Measurements from ENCODE around the gene CLDN7.

Gene CLDN7

DNA sequence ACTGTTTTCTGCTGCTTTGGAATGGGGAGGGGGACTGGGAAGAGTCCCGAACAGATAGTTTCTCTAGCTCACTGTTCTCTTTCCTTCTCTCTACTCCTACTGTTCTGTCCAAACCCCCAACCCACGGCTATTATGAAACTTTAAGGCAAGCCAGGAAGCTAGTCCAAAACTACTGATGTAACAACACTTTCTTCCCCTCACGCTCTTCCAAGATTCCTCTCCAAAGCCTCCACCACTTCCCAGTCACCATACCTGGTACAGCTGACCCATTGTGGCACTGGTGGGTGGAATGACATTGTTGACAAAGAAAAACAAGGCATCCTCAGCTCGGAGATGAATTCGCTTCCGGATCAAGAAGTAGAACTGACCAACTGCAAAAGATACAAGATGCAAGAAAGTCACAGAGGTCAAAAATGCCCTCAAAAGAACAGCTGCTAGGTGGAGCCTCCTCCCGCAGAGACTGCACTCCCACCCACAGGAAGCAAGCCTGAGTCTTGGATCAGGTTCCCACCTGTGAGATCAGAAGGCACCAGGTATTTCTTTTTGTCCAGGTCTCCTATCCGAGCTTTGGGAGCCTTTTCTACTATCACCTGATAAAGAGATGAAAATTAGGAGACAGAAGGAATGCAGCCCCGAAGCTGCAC is 21.1 kb downstream of the CLDN7 start:
- no peak overlapping the region for H3K18ac ChIP-seq (ENCODE audit: low read length)
- H4K91ac ChIP-seq (ENCODE audit: low read depth, low read length, poor library complexity) = no peak overlapping the region
- no peak overlapping the region for H3K27ac ChIP-seq (replicated peaks; ENCODE audit: low read length)
- H3K9ac ChIP-seq (ENCODE audit: low read depth, low read length, poor library complexity) = no peak overlapping the region
- no peak overlapping the region for H2BK120ac ChIP-seq (ENCODE audit: low read depth, low read length)
- no peak overlapping the region for H4K8ac ChIP-seq (ENCODE audit: low read depth, low read length)
- no peaks in the 10 kb centered on the region for H3K9me3 ChIP-seq (replicated peaks in 1 of 2; ENCODE audit: control insufficient read depth in 2 of 2, insufficient read depth in 1 of 2, low read depth in 1 of 2, low read length in 2 of 2)
- H3K27me3 ChIP-seq (ENCODE audit: control insufficient read depth in 3 of 3, insufficient read depth in 3 of 3, low read depth in 1 of 3, low read length in 3 of 3) = no peaks in the 10 kb centered on the region
- no peak overlapping the region for H2AK5ac ChIP-seq (ENCODE audit: low read depth, low read length)
- peaks cover 7 to 24% of the 10 kb centered on the region in 2 donors for H3K4me1 ChIP-seq (ENCODE audit: control insufficient read depth in 2 of 2, insufficient read depth in 1 of 2, low read depth in 1 of 2, low read length in 2 of 2)
- H3K4me2 ChIP-seq (ENCODE audit: insufficient read depth, low read length, poor library complexity, severe bottlenecking) = peak overlapping the region; percentile 77
- no peak overlapping the region for H2AFZ ChIP-seq (ENCODE audit: low read length)
- no peak overlapping the region for H3K14ac ChIP-seq (ENCODE audit: low read length)
- peaks cover 9% of the 10 kb centered on the region for H3K79me1 ChIP-seq (ENCODE audit: low read depth, low read length)
- H3K4me3 ChIP-seq (ENCODE audit: low read length in 2 of 2) = peak overlapping the region; percentile 90 to 94
- H2BK5ac ChIP-seq (ENCODE audit: low read length) = no peak overlapping the region
- H2BK12ac ChIP-seq (ENCODE audit: low read length) = no peak overlapping the region
- no CpG with 5 or more reads among the region's 9 CpGs for WGBS, 2 donors (ENCODE audit: extremely low coverage in 2 of 2, insufficient read length in 2 of 2, insufficient replicate concordance in 1 of 2)
- peaks cover 35 to 58% of the 10 kb centered on the region in 2 donors for H3K36me3 ChIP-seq (replicated peaks in 1 of 2; ENCODE audit: control insufficient read depth in 2 of 2, insufficient read depth in 2 of 2, low read length in 2 of 2)
- H2BK15ac ChIP-seq (ENCODE audit: low read length) = no peak overlapping the region
- no peak for DNase-seq (ENCODE audit: low spot score)
- H3K4ac ChIP-seq (ENCODE audit: low read length) = no peak overlapping the region
- H3K23ac ChIP-seq (ENCODE audit: low read depth, low read length, poor library complexity) = no peak overlapping the region

DNA sequence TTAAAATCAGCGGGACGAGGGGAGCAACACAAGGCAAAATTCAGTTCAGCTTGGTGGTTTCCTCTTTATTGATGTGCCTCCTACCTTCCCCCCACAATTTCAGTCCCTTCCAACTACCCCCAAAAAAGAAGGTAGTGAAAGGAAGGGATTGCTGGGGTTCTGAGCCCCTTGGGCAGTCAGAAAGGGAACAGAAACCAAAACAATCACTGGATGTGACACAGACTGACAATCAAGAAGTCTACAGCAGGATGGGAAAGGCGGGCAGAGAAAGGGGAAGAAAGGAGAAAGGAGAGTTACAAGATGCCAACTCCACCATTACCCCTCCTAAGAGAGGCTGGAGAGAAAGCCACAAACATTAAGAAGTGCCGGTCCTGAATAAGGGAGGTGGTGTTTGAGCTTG is 21.9 kb downstream of the CLDN7 start:
- Histone ChIP-seq H3K14ac (ENCODE audit: low read length) (no peak overlapping the region), H3K4me2 (ENCODE audit: insufficient read depth, low read length, poor library complexity, severe bottlenecking) (no peak overlapping the region), H2AFZ (ENCODE audit: low read length) (no peak overlapping the region), H3K36me3 (replicated peaks in 1 of 2; ENCODE audit: control insufficient read depth in 2 of 2, insufficient read depth in 2 of 2, low read length in 2 of 2) (peaks cover 37 to 59% of the 10 kb centered on the region in 2 donors), H3K9ac (ENCODE audit: low read depth, low read length, poor library complexity) (no peak overlapping the region), H3K18ac (ENCODE audit: low read length) (no peak overlapping the region), H3K27me3 (ENCODE audit: control insufficient read depth in 3 of 3, insufficient read depth in 3 of 3, low read depth in 1 of 3, low read length in 3 of 3) (no peaks in the 10 kb centered on the region), H3K23ac (ENCODE audit: low read depth, low read length, poor library complexity) (no peak overlapping the region), H3K4me1 (ENCODE audit: control insufficient read depth in 2 of 2, insufficient read depth in 1 of 2, low read depth in 1 of 2, low read length in 2 of 2) (peaks cover 7 to 24% of the 10 kb centered on the region in 2 donors), H3K4me3 (ENCODE audit: low read length in 2 of 2) (peak overlapping the region in 1 of 2 donors; percentile 94), H2AK5ac (ENCODE audit: low read depth, low read length) (no peak overlapping the region), H3K79me1 (ENCODE audit: low read depth, low read length) (peaks cover 14% of the 10 kb centered on the region), H2BK12ac (ENCODE audit: low read length) (no peak overlapping the region), H3K4ac (ENCODE audit: low read length) (no peak overlapping the region), H4K91ac (ENCODE audit: low read depth, low read length, poor library complexity) (no peak overlapping the region), H4K8ac (ENCODE audit: low read depth, low read length) (no peak overlapping the region), H3K27ac (replicated peaks; ENCODE audit: low read length) (no peak overlapping the region), H2BK5ac (ENCODE audit: low read length) (no peak overlapping the region), H2BK15ac (ENCODE audit: low read length) (no peak overlapping the region), H2BK120ac (ENCODE audit: low read depth, low read length) (no peak overlapping the region), H3K9me3 (replicated peaks in 1 of 2; ENCODE audit: control insufficient read depth in 2 of 2, insufficient read depth in 1 of 2, low read depth in 1 of 2, low read length in 2 of 2) (no peaks in the 10 kb centered on the region)
- no peak for DNase-seq (ENCODE audit: low spot score)
- no CpG with 5 or more reads among the region's 4 CpGs for WGBS, 2 donors (ENCODE audit: extremely low coverage in 2 of 2, insufficient read length in 2 of 2, insufficient replicate concordance in 1 of 2)

DNA sequence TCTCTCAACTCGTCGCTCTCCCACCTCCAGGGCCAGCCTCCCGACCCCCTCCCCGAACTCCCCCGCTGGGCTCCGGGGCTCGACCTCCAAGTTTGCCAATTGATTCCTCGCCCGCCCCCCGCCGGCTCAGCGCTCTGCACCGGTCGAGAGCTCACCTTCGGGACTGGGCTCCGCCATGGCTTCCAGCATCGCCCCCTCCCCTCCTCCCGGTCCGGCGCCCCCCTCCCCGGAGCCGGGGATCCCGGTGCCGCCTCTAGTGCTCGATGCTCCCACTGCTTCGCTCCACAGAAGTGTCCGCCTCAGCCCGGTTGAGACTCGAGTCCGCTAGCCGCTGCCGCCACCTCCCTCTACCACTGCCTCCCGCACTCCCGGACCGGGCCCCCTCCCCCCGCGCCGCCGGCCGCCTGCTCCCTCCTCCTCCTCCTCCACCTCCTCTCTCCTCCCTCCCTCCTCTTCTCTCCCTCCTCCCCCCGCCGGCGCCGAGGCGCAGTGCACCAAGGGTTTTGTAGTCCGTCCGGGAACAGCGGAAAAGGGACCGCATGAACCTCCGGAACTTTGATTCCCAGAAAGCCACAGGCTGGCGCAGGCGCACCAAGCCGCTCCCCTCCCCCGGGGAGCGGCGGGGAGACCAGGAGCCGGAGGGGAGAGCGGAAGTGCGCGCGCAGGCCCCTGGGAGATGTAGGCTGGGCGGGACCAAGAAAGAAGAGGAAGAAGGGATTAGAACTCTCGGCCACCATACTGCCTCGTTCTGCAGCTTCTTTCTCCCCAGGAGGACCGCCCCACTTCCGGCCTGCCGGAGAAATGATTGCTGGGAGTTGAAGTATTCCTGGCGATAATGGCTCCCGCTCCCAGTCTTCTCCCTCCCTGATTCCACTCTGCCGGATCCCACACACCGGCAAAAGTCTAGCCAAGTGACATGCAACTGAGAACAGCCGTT is 22.9 kb downstream of the CLDN7 start, which contains the start of gene PHF23:
TSS of gene PHF23 (minus strand) at position 367 of the 937 bp plus-strand sequence. CDS start at position 189, 178 bp downstream.
- no peaks in the 10 kb centered on the region for H3K27me3 ChIP-seq (ENCODE audit: control insufficient read depth in 3 of 3, insufficient read depth in 3 of 3, low read depth in 1 of 3, low read length in 3 of 3)
- no peaks in the 10 kb centered on the region for H3K9me3 ChIP-seq (replicated peaks in 1 of 2; ENCODE audit: control insufficient read depth in 2 of 2, insufficient read depth in 1 of 2, low read depth in 1 of 2, low read length in 2 of 2)
- peak within 1 kb of the TSS; percentile 76 for H3K14ac ChIP-seq (ENCODE audit: low read length)
- peak within 1 kb of the TSS; percentile 82 for H3K23ac ChIP-seq (ENCODE audit: low read depth, low read length, poor library complexity)
- no peak within 1 kb of the TSS for H4K91ac ChIP-seq (ENCODE audit: low read depth, low read length, poor library complexity)
- peak; percentile 99 for DNase-seq (ENCODE audit: low spot score)
- H2BK15ac ChIP-seq (ENCODE audit: low read length) = peak within 1 kb of the TSS; percentile 69
- peak within 1 kb of the TSS; percentile 97 for H2BK5ac ChIP-seq (ENCODE audit: low read length)
- peak within 1 kb of the TSS; percentile 97 for H2AK5ac ChIP-seq (ENCODE audit: low read depth, low read length)
- H3K9ac ChIP-seq (ENCODE audit: low read depth, low read length, poor library complexity) = peak within 1 kb of the TSS; percentile 94
- H3K27ac ChIP-seq (replicated peaks; ENCODE audit: low read length) = peak within 1 kb of the TSS; percentile 63
- H3K4ac ChIP-seq (ENCODE audit: low read length) = no peak within 1 kb of the TSS
- H3K4me3 ChIP-seq (ENCODE audit: low read length in 2 of 2) = peak within 1 kb of the TSS; percentile 94 to 97
- H3K4me2 ChIP-seq (ENCODE audit: insufficient read depth, low read length, poor library complexity, severe bottlenecking) = peak within 1 kb of the TSS; percentile 41
- no peak within 1 kb of the TSS for H2BK12ac ChIP-seq (ENCODE audit: low read length)
- no peak within 1 kb of the TSS for H4K8ac ChIP-seq (ENCODE audit: low read depth, low read length)
- WGBS, 2 donors (ENCODE audit: extremely low coverage in 2 of 2, insufficient read length in 2 of 2, insufficient replicate concordance in 1 of 2) = no CpG with 5 or more reads among the region's 72 CpGs
- H2AFZ ChIP-seq (ENCODE audit: low read length) = peak within 1 kb of the TSS; percentile 42
- H3K79me1 ChIP-seq (ENCODE audit: low read depth, low read length) = peaks cover 16% of the 10 kb centered on the region
- peak within 1 kb of the TSS; percentile 97 for H3K18ac ChIP-seq (ENCODE audit: low read length)
- H3K4me1 ChIP-seq (ENCODE audit: control insufficient read depth in 2 of 2, insufficient read depth in 1 of 2, low read depth in 1 of 2, low read length in 2 of 2) = peaks cover 12 to 32% of the 10 kb centered on the region in 2 donors
- H2BK120ac ChIP-seq (ENCODE audit: low read depth, low read length) = peak within 1 kb of the TSS; percentile 18
- H3K36me3 ChIP-seq (replicated peaks in 1 of 2; ENCODE audit: control insufficient read depth in 2 of 2, insufficient read depth in 2 of 2, low read length in 2 of 2) = peaks cover 43 to 61% of the 10 kb centered on the region in 2 donors
